HCEC 1CT (cell line): Measurements from ENCODE around the gene MLF2.

Source experiments
- DNase-seq: peaks from one replicate; pipeline ENCODE4 v3.0.0-alpha.2; 2017

MLF2 gene

GRCh38 chr12:6752921-6753771, at the start of gene MLF2:
MLF2 (minus strand) TSS chr12:6753141; CDS start chr12:6752334, 807 bp downstream.
- DNase-seq = peak; percentile 98

GRCh38 chr12:6799147-6799546, 46.2 kb upstream of the MLF2 start:
- no peak for DNase-seq

DNA sequence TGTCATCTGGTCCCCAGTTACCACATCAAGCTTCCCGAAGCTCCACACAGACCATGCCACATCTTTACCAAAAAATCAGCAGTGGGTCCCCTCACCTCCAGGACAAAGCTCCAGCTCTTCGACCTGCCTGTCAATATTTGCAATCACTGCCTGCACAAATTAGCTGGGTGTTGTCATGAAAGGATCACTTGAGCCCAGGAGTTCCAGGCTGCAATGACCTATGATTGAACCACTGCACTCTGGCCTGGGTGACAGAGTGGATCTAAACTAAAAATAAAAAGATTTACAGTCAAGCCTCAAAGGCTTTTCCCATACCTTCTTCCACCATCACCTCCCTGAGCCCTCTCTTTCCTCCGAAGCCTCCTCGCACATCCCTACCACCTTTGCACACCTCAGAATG, 43.6 kb upstream of the MLF2 start:
- DNase-seq = no peak

DNA sequence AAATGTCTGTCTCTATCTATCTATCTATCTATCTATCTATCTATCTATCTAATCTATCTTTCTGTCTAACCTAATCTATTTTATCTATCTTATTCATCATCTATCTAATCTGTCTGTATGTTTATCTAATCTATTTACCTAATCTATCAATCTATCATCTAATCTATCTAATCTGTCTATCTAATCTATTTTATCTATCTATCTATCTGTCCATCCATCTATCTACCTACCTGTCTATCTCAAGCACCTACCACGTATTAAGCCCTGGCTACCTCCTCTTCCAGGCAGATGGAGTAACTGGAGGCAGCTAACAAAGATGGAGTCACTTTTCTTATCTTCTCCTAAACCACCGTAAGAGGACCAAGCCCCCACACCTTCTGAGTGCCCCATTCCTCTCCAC, 42.1 kb upstream of the MLF2 start:
- no peak for DNase-seq

DNA sequence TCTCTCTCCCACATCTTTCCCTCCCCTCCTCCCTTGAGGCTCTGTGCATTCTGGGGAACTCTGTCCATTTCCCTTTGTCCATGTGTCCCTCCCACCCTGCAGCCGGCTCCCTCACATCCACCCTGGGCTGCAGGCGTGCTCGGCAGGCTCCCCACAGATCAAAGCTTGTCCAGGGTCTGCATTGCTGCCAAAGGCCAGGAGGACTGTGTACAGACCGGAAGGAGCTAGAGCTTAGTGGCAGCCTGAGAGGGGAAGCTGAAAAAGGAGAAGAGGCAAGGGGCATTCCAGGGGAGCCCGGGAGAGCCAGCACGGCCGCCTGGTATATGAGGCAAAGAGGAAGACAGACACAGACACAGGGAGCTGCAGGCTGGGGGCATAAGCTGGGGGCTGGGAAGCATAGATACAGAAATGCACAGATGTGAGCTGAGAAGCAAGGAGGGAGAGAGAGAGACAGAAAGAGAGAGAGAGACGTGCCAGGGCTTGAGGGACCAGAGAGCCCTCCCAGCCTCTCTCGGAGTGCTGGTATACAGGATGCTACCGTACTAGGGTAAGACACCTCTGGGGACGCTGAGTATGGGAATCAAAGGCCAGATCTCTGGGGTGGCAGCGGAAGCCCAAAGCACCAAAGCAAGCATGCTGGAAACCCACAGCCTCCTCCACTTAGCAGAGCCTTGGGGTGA, 39.7 kb upstream of the MLF2 start:
- DNase-seq = no peak

DNA sequence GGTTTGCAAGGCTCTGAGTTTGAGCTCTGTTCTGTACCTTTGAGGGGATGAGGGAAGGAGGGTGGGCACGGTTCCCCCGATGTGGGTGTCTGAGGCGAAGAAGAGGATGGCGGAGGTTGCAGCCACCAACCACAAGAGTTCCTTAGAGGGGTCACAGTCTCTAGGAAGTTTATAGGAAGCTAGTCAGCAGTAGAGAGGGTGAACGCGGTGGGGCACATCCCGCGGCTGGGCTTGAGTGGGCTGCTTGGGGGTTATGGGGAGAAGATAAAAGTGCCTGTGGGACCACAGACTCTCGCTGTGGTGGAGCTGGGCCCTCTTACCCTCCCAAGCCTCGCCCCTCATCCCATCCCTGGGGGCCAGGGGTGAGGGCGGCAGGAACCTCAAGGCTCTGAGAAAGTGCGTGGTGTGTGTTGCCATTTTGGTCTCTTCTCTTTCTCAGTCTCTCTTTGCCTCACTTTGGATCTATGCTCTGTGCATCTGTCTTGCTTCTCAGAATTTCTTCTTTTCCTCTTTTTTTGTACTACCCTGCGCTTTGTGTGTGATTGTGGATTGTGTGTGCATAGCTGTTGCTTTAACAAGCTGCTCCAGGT, 39.1 kb upstream of the MLF2 start:
- no peak for DNase-seq

DNA sequence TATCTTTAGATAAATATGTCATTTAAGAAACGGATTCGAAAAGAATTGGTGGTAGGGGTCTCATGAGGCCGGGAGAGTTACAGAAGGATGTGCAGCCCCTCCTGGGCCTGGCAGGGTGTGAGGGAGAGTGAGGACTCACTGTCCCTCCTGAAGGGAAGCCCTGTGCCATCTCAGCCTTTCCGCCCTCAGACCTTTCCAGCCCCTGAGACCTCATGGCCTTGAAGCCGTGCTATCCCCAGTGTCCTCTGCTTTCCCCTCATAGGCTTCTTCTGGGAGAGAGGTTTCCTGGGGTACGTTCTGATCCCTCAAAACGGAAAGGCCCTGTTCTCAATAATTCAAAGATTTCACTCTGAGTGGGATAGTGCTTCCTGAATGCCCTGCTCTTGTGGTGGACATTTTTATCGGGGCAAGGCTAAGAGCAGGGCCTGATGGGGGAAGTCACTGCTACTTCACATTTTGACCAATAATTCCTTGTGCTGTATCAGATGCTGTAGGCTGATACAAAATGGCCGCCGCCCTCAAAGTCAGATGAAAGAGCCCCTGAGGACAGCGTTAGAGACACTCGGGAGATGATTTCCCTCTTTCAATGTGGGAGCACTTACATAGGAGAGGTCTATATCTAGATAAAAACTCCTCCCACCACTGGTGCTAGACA, 37.7 kb upstream of the MLF2 start:
- DNase-seq = no peak

- no peak for DNase-seq
Measured at GRCh38 chr12:6788972-6789924, 36.3 kb upstream of the MLF2 start, which contains the start of gene CD4. CD4 (plus strand) TSS chr12:6789528; CDS start chr12:6800139, 10,611 bp downstream.

DNA sequence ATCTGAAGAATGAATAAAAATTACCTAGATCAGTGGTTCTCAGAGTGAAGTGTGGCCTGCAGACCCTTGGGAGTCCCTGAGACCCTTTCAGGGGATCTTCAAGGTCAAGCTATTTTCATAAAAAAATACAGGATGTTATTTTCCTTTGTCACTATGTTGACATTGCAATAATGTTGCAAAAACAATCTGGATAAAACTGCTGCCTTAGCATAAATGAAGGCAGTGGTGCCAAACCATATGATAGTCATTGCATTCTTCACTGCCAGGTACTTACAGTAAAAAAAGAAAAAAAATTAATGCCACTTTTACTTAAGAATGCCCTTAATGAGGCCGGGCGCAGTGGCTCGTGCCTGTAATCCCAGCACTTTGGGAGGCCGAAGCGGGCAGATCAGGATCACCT, 34.4 kb upstream of the MLF2 start:
- DNase-seq = no peak

- no peak for DNase-seq
Measured at GRCh38 chr12:6786416-6787094, 33.6 kb upstream of the MLF2 start.

DNA sequence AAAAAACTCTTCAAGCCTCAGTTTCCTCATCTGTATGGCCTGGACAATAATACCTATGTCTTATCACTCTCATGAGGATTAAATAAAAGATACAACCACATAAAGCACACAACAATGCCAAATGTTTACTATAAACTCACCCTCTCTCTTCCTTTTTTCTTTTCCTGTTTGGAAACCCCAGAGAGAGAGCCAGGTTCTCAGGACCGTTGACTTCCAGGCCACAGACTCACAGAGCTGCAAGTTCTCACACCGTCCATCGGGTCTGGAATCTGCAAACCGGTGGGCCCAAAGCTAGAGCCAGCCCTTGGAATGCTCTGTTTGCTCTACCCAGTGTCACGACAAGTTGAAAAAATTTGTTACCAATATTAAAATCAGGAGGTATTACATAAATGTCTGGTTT, 31.8 kb upstream of the MLF2 start:
- no peak for DNase-seq

GRCh38 chr12:6784296-6784695, 31.4 kb upstream of the MLF2 start:
- DNase-seq = peak; percentile 30

DNA sequence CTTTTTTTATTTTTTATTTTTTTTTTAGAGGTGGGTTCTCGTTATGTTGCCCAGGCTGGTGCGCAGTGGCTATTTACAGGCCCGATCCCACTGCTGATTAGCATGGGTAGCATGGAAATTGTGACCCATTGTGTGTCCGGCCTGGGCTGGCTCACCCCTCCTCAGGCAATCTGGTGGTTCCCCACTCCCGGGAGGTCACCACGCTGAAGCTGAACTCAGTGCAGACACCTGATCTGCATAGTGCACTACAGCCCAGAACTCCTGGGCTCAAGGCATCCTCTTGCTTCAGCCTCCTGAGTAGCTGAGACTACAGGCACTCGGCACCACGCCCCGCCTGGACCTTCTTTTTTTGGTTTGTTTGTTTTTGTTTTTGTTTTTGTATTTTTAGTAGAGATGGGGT, 30.9 kb upstream of the MLF2 start:
- DNase-seq = no peak

- no peak for DNase-seq
Measured at GRCh38 chr12:6782850-6783566, 30.1 kb upstream of the MLF2 start.

- DNase-seq = no peak
Measured at GRCh38 chr12:6782119-6782518, 29.2 kb upstream of the MLF2 start.

DNA sequence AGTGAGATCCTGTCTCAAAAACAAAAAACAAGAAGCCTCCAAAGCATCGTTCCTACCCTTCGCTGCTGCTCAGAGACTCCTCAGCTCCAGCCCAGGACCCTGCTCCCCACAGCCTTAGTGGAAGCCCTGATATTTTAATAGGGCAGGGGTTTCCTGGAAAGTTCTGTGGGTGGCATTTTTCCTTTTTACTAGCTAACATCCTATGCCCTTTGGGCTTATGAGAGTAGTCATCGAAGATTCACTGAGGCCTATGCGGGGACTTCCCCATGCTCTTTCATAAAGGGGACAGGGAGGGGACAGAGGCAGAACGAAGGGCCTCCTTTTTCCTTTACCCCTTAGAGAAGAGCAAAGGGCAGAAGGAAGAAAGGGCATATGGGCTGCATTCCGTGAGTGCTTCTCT, 27.6 kb upstream of the MLF2 start:
- DNase-seq = no peak

GRCh38 chr12:6779708-6780432, 26.9 kb upstream of the MLF2 start:
- no peak for DNase-seq

GRCh38 chr12:6778574-6779550, 25.9 kb upstream of the MLF2 start:
- peak; percentile 88 for DNase-seq

GRCh38 chr12:6778217-6778573, 25.3 kb upstream of the MLF2 start:
- DNase-seq = no peak
